ENCODE data around the gene FTO. TPM values are rescaled to one million over a fixed set of nuclear protein-coding genes. Genes with fewer than 3 reads are reported as not detected.

The FTO gene
- total RNA-seq, 4 donors from 2014 or later, result 102 to 138 (median 130) TPM

DNA sequence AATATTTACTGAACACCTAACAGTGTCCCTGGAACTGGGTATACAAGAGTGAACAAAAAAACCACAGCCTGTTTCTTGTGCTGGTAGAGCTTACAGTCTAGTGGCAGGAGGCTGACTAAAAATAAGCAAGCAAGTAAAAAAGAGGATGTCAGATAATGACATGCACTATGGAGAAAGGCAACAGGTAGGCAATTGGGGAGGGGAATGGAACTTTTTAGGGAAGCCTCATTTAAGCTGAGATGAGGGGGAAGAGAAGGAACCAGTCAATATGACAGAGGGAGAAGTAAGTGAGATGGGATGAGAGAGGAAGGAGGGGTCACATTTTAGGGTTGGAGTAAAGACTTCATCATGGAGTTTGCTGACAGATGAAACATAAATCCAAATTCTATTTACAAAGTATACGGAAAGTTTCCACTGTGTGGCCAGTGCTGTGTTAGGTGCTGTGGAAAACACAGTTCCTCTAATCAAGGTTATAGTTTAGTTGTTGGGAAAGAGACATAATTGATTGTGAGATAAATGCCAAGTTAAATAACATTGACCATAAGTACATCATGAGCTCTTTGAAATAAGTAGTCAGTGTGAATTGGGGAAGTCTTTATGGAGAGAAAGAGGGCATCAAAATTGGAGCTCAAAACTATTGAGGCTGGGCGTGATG is 251.4 kb downstream of the FTO start:
- Histone ChIP-seq H3K4me3 (no peak overlapping the region), H3K36me3 (peaks cover 0 to 7% of the 10 kb centered on the region in 2 donors), H3K27me3 (no peaks in the 10 kb centered on the region), H3K4me1 (peaks cover 0 to 15% (median 4%) of the 10 kb centered on the region in 3 donors), H3K27ac (no peak overlapping the region), H3K9me3 (no peaks in the 10 kb centered on the region)
- ATAC-seq, result no peak
- TF ChIP-seq, protein P1, sequence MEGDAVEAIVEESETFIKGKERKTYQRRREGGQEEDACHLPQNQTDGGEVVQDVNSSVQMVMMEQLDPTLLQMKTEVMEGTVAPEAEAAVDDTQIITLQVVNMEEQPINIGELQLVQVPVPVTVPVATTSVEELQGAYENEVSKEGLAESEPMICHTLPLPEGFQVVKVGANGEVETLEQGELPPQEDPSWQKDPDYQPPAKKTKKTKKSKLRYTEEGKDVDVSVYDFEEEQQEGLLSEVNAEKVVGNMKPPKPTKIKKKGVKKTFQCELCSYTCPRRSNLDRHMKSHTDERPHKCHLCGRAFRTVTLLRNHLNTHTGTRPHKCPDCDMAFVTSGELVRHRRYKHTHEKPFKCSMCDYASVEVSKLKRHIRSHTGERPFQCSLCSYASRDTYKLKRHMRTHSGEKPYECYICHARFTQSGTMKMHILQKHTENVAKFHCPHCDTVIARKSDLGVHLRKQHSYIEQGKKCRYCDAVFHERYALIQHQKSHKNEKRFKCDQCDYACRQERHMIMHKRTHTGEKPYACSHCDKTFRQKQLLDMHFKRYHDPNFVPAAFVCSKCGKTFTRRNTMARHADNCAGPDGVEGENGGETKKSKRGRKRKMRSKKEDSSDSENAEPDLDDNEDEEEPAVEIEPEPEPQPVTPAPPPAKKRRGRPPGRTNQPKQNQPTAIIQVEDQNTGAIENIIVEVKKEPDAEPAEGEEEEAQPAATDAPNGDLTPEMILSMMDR (IDR thresholded peaks at IDR 0.05), result no peak
- TF ChIP-seq EP300 (IDR thresholded peaks at IDR 0.05) (no peak), POLR2AphosphoS5 (IDR thresholded peaks at IDR 0.05) (no peak), POLR2A (IDR thresholded peaks at IDR 0.05) (no peak)
- WGBS, 2 donors (ENCODE audit: low coverage in 1 of 2), result 91 to 100% methylated on average over 1 to 2 of the region's 2 CpGs

DNA sequence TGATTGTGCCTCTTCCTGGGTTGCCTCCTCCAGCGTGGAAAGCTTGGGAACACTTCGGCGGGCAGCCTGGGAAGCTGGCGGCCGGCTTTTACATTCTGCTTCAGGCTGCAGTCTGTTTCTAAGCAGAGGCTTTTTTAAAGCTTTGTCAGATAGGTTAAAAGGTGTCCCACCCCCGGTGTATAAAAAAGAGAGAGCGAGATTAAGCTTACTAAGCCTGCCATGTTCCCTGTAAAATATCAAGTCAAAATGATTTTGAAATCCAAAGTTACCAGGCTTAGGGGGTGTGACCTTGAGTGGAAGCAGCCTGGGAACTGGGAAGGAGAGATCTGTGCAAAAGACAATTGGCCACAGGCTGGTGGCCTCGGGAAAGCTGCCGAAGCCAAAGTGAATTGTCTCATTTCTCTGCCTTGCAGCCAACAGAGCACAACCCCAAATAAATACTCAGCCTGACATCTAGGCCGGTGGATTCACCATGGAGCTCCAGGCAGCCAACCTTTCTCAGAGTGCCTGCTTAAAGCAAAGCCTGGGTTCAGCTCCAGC is 254.5 kb downstream of the FTO start:
- Histone ChIP-seq H3K36me3 (peaks cover 0 to 7% of the 10 kb centered on the region in 2 donors), H3K27me3 (no peaks in the 10 kb centered on the region), H3K27ac (no peak overlapping the region), H3K4me3 (no peak overlapping the region), H3K4me1 (no peaks in the 10 kb centered on the region), H3K9me3 (no peaks in the 10 kb centered on the region)
- TF ChIP-seq, protein P1 (IDR thresholded peaks at IDR 0.05), result no peak
- TF ChIP-seq POLR2AphosphoS5 (IDR thresholded peaks at IDR 0.05) (no peak), EP300 (IDR thresholded peaks at IDR 0.05) (no peak), POLR2A (IDR thresholded peaks at IDR 0.05) (no peak)
- WGBS, 2 donors (ENCODE audit: low coverage in 1 of 2), result 82% methylated on average over 7 of the region's 10 CpGs; no CpG with 5 or more reads in 1 of the 2 donors
- no peak for ATAC-seq

DNA sequence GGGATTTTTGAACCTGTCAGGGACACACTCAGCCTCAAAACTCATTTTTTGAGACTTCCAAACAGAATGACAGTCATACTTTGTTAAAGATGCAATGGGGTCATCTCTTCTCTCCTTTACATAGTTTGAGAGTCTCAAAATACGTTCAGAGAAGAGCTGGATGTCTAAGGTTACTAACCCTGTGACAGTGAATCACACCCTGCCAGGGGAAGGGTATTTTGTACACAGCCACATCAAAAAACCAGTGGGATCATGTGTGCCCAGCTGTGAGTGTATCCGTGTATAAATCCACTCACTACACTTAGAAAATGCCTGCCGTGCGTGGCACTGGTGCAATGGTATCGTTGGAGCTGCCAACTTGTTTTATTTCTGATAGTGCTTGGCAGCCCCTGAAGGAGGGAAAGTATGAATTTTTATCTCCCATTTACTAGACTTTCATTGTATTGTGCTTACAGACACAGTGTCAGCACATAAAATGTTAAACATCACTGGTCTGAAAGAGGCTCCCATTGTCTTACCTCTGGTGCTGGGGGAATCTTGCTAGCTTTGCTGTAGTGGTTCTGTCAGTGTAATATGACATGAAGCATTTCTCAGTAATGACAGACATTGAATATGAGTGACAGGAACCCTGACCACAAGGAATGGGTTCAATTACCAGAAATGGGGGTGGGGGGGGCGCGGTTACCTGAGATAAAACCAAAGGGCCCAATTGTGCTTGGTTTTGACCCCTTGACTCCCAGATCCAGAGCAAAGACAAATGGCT is 256.3 kb downstream of the FTO start:
- H3K4me1 ChIP-seq, result no peaks in the 10 kb centered on the region
- TF ChIP-seq POLR2A (IDR thresholded peaks at IDR 0.05) (no peak), POLR2AphosphoS5 (IDR thresholded peaks at IDR 0.05) (no peak), EP300 (IDR thresholded peaks at IDR 0.05) (no peak)
- TF ChIP-seq, protein P1 (IDR thresholded peaks at IDR 0.05), result no peak
- ATAC-seq, result no peak
- 97 to 100% methylated on average over 5 to 7 of the region's 7 CpGs for WGBS, 2 donors (ENCODE audit: low coverage in 1 of 2)
- H3K9me3 ChIP-seq, result no peaks in the 10 kb centered on the region
- H3K4me3 ChIP-seq, result no peak overlapping the region
- peaks cover 0 to 7% of the 10 kb centered on the region in 2 donors for H3K36me3 ChIP-seq
- H3K27me3 ChIP-seq, result no peaks in the 10 kb centered on the region
- no peak overlapping the region for H3K27ac ChIP-seq

DNA sequence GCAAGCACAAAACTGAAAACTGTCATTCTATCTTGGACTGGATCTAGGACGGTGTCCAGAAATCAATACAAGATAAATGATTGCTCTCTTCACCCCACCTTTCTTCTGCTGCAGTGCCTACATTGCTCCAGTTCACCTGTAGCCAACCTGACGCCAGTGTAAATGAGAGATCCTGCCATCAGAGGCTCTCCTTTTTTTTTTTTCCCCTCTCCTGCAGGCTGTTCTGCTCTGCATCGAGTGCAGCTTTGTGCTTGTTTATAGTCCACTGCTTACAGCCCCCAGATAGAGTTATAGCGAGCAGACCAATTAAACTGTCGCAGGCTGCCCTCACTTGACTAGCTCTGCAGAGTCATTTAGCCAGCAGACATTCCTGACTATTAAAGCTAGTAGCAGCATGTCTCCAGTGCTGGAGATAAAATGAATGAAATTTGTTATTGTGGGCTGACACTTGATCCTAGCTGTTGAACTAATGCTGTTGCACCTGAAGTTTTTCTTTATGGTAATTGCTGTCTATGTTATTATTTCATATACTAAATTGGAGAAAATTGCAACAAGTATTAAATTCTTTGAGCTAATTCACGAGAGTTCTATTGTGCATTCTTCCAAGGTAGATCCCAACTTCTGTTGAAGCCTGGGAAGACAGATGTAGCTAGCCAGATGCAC is 257.1 kb downstream of the FTO start:
- WGBS, 2 donors (ENCODE audit: low coverage in 1 of 2), result 79 to 100% methylated on average over 3 to 6 of the region's 6 CpGs
- Histone ChIP-seq H3K9me3 (no peaks in the 10 kb centered on the region), H3K4me3 (no peak overlapping the region), H3K36me3 (peaks cover 0 to 7% of the 10 kb centered on the region in 2 donors), H3K27me3 (no peaks in the 10 kb centered on the region), H3K27ac (no peak overlapping the region), H3K4me1 (no peaks in the 10 kb centered on the region)
- no peak for TF ChIP-seq POLR2A (IDR thresholded peaks at IDR 0.05)
- TF ChIP-seq, protein P1 (IDR thresholded peaks at IDR 0.05), result no peak
- no peak for TF ChIP-seq POLR2AphosphoS5 (IDR thresholded peaks at IDR 0.05)
- no peak for TF ChIP-seq EP300 (IDR thresholded peaks at IDR 0.05)
- ATAC-seq, result no peak
